HG03354 (cell line): ENCODE results near the gene MED9.
A peak's percentile ranks its signal among the peaks of the same experiment; 100 is the strongest.
"Not testable (repeated sequence)": the region's sequence is repeated elsewhere in the genome, so short reads cannot be mapped to it uniquely, and the experiment has no call there.

Experiments
- ATAC-seq: cut with Tn5 transposase; IDR thresholded peaks from one replicate; pipeline ENCODE4 v1.9.1; 2021; ENCODE audit warnings: mild to moderate bottlenecking; ENCODE audit not compliant: unreplicated experiment, poor library complexity, severe bottlenecking

Gene MED9, protein sequence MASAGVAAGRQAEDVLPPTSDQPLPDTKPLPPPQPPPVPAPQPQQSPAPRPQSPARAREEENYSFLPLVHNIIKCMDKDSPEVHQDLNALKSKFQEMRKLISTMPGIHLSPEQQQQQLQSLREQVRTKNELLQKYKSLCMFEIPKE

DNA sequence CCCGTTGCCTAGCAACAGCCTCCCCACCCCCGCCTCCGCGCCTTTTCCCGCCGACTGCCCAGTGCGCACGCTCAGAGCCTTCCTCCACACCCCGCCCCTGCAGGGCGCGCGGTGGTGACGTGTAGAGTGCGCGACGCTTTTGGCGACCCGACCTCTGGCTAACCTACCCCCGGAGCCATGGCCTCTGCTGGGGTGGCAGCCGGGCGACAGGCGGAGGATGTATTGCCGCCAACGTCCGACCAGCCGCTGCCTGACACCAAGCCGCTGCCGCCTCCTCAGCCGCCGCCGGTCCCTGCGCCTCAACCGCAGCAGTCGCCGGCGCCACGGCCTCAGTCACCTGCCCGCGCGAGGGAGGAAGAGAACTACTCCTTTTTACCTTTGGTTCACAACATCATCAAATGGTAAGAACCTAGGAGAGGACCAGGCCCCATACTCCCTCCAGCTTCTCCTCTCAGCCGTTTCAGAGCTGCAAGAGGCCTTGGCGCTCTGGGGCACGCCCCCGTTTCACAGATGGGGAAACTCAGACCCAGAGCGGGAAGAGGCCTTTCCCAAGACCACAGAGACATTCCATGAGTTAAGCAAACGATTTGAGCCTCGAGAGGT is at the start of gene MED9:
Gene MED9, plus strand, starts transcription at position 136 of the 603 bp plus-strand sequence. Its CDS starts 42 bp downstream, at position 178.
- peak; percentile 87 for ATAC-seq

DNA sequence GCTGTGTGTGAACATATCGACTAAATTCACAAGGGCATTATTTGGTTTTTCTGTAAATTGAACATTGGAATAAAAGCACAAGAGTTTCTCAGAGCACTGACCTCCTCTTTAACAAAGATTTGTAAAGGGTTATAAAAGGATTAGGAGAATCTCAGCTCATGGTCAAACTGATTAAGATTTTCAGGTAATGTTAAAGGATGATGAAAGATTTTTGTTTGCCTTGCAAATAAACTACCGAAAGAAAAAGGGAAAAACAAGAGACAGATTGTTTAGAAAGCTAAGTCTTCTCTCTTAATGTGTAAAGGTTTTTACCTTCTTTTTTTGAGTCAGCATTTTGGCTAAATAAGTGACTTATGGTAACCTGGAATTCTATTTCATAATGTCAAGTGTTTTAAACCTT is 47.6 kb upstream of the MED9 start:
- no peak for ATAC-seq

DNA sequence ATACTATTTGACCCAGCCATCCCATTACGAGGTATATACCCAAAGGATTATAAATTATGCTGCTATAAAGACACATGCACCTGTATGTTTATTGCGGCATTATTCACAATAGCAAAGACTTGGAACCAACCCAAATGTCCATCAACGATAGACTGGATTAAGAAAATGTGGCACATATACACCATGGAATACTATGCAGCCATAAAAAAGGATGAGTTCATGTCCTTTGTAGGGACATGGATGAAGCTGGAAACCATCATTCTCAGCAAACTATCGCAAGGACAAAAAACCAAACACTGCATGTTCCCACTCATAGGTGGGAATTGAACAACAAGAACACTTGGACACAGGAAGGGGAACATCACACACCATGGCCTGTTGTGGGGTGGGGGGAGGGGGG is 45.9 kb upstream of the MED9 start:
- ATAC-seq, result not testable (repeated sequence)

DNA sequence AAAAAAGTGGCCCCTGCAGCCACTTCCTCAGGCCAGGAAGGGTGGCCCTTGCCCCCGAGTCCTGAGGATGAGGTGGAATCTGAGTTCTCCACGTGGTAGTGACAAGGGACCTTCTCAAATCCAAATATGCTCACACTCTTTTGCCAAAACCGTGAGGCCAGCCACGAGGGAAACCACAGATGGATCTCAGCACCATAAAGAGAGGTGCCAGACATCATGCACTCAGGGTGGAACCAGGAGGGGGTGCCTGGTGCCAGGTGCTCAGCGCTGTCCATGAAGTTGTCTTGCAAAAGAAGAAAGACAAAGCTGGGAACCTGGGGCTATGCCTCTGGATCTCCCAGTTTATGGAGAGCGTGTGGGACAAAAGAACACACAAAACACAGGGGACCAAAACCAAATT is 45.2 kb upstream of the MED9 start:
- ATAC-seq, result no peak

DNA sequence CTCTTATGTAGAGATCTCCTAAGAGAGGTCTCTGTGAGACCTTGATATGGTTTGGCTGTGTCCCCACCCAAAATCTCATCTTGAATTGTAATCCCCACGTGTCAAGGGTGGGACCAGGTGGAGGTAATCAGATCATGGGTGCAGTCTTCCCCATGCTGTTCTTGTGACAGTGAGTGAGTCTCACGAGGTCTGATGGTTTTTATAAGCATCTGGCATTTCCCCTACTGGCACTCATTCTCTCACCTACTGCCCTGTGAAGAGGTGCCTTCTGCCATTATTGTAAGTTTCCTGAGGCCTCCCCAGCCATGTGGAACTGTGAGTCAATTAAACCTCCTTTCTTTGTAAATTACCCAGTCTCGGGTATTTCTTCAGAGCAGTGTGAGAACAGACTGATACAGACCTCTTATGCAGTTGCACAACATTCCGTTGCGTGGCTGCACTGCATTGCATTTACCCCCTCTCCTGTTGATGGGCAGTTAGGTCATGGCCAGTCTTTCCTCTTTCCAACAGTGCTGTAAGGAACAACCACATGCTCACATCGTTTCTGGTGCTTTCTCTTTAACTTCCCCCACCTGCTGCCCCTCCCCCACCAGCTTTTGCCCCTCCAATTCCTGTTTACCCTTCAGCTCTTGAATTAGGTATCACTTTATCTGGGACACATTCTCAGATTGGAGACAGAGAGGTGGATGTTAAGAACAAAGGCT is 43.6 kb upstream of the MED9 start:
- no peak for ATAC-seq

DNA sequence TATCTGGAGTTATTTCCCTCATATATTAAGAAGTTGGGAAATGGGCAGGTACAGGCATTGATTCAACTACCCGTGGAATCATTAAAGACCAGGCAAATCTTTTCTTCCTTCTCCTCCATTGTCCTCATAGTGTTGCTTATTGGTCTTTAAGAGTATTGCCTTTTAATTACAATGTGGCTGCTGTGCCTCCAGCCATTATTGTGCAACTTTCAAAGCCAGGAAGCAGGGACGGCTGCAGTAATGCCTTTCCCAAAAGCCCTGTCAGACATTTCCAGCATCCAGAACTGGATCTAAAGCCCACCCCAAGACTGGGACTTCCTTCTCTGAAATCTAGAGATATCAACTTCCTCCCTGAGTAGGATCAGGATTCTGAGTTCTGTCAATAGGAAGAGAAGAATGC is 42.3 kb upstream of the MED9 start:
- ATAC-seq, result no peak

DNA sequence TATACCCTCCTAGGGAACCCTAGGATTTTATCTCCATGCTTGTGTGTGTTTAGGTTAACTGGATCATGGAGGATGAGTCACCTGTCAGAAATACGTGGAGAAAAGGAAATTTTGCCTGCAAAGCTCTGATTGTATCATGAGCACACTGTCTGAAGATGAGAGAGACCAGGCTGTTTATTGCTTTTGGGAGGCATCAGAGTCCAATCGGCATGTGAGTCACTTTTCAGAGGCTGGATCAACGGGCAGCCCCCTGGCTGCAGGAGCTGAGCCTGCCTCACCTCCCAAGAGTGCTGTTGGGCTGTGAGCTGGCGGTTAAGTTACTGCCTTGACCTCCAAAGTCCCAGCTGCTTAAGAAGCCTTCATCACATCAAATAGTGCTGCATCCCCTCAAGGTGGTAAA is 41.5 kb upstream of the MED9 start:
- ATAC-seq, result no peak

DNA sequence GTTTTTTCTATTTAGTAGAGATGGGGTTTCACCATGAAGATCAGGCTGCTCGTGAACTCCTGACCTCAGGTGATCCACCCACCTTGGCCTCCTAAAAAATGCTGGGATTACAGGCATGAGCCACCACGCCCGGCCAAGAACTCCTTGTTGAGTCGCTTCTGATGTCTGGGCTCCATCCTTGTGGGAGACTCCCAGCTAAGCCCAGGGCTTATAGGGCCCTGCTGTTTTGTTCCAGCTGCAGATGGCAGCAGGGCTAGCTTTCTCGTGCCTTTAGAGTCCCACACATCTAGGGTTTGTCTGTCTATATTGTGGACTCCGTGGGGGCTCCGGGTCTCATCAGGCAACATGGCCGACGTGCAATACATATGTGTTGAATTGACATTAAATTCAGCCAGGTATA is 39.3 kb upstream of the MED9 start:
- ATAC-seq, result no peak

DNA sequence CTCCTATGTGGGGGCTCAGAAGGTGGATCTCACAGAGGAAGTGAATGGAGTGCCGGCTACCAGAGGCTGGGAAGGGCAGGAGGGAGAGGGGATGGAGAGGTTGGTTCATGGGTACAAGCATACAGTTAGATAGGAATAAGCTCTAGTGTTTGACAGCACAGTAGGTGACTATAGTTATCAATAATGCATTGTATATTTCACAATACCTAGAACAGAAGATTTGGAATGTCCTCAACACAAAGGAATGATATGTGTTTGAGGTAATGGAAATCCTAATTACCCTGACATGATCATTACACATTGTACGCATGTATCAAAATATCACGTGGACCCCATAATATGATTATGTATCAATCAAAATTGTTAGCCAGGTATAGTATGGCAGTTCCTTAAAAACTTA is 38.9 kb upstream of the MED9 start:
- ATAC-seq, result no peak

DNA sequence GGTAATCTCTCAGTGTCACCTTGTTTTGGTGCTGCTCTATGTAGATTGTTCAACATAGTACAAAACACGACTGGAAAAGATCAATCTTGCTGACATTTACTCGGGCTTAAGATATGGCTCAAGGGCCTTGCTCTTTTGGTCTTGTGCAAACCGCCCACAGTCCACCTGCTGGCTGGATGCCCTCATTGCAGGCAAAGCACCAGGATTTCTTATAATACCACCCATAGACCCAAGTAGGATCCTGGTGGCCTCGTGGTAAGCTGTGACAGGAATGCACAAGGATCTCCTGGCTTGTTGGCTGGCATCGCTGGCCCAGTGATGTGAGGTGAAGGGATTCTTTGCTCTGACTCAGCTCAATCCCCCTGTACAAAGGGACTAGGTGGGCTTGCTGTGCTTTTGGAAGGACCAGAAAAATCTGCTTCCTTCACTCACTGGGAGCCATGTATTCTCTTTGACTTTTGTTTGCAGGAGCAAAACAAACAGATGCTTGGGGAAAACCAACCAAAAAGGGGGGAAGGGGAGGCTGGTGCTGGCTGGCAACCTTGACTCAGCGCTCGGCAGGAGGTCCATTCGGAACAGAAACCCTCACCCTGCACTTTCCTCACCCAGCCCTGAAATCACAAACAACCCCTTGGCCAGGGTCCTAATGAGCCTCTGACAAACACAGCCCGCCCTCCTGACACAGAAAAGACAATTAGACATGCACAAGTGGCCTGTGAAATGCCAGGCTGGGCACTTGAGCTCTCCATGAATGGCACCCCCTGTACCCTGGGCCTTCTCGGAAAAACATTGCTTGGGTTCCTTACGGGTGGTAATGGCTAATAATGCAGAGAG is 36.6 kb upstream of the MED9 start:
- ATAC-seq, result peak; percentile 47

DNA sequence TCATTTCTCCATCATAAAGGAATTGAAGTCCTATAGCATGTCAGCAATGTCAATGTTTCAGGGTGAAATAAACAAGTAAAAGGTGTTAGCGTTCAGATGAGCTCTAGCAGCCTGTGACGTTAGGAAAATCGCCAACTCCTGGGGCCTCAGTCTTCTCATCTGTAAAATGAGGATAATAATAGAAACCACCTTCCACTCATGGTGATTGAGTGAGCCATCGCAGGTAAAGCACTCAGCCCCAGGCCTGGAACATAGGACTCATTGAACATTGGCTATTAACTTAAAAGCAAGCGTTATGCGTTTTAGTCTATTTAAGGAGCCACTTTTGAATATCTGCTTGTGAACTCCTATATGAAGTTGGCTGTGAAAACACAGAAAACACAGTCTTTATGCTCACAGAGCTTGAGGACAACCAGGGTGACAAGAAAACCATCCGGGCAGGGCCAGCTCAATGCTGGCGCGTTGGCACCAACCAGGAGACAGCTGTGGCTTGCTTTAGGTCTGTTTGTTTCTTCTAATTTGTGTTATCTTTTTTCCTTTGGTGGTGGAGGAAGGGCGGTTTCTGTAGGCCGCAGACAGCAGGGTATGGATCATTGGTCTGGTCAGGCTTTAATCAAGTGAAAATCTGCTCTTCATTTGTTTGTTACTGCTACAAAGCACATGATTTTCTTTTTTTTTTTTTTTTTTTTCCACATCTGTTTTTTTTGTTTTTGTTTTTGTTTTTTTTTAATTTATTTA is 35.7 kb upstream of the MED9 start:
- ATAC-seq, result no peak

DNA sequence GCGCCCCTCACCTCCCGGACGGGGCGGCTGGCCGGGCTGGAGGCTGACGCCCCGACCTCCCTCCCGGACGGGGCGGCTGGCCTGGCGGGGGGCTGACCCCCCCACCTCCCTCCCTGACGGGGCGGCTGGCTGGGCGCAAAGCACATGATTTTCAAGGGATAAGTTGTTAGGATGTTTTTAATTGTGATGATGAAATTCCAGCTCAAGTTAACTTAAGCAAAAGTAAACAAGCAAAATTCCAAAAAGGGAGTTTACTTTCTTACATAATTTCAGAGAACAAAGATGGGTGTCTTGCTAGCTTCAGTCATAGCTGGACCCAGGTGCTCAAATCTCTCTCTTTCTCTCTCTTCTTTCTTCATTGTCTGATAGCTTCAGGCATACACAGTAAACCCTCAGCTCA is 33.6 kb upstream of the MED9 start:
- ATAC-seq, result no peak

DNA sequence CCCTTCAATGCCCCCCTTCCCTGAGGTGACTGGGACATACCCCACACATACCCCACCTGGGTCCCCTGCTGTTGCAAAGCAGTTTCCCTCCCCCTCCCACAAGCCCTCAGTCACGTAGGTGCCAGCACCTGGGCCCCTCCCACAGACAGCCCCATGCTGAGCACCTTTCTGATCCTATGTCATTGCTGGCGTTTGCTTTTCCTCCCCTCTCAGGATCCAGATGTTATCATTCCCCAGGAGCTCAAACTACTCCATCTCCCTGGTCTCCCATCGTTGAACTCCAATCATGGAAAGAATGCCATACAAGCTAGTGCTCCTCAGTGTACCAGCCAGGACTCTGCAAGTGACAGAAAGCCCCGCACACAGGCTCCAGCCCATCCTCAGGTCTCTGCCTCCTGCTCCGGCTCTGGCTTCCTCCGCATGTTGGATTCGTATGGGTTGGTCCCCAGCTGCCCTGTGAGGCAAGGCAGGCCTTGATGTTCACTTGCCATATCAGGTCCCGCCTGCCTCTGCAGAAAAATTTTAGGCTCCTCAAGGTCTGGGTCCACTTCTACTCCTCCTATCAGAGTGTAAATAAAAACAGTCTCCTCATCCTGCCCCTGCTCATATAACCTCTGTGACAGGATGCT is 31.4 kb upstream of the MED9 start:
- ATAC-seq, result no peak

DNA sequence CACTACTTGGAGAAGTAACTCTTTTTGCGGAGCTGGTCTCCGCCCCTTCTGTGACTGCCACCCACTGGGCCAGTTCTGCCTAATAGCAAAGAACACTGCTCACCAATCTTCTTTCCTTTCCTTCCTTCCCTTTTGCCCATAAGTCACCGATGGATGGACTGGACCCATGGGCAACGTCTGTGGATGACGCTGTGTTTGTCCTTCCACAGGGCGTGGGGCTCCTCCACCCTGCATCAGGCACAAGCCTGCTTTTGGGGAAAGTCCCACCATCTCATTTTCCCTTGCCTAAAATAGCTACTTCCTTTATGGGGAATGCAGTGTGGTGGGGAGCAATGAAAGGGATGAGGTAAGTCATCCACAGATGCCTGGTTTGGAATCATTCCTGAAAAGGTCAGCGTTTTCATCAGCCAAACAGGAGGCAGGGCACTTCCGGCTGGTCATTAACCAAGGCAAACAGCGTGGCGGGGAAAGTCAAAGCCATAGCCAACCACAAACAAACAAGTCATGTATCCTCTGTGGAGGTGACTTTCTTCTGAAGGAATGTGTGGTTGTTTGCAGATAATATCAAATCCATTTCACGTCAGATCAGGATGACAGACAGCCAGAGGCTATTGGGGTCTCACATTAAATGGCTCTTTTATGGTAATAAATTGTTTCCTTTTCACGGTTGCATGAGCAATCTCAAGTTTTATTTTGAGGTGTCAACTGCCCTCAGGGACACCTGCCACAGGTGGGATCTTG is 30.7 kb upstream of the MED9 start:
- ATAC-seq, result no peak

DNA sequence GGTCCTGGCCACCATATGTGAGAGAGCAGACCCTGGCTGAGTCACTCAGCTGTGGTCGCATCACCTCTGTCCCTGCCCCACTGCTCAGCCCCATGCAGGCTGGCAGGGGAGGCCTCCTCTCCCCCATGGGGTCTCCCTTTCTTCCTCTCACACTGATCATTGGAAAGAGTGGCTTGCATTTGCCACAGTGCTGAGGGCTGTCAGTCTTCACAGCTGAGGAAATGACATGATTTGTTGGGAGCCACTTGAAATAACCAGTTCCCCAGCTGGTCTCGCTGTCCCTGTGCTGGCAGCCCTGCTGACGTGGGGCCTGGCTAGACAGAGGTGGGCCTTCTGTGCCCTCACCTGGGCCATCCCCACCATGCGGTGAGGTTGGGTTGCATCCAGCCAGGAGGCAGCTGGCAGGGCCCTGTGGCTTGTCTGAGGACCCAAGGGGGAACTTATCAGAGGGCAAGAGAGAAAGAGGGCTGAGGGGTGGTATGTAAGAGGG is 30.1 kb upstream of the MED9 start:
- no peak for ATAC-seq

DNA sequence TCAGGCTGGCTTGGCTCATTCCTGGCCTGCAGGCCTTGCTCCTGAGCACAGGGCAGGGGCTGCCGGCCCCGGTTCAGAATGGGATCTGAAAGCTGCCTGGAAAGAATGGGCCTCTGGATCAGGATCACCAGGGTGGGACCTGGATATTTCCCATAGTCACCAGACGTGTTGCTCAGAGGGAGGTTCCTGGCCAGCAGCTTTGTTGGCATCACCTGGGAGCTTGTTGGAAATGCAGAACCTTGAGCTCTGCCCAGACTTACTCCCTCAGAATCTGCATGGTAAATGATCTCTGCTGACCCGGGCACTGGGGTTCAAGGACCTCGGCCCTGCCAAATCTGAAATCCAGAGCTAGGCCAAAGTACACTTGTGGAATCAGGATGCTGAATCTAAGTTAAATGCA is 29.5 kb upstream of the MED9 start:
- ATAC-seq, result no peak

DNA sequence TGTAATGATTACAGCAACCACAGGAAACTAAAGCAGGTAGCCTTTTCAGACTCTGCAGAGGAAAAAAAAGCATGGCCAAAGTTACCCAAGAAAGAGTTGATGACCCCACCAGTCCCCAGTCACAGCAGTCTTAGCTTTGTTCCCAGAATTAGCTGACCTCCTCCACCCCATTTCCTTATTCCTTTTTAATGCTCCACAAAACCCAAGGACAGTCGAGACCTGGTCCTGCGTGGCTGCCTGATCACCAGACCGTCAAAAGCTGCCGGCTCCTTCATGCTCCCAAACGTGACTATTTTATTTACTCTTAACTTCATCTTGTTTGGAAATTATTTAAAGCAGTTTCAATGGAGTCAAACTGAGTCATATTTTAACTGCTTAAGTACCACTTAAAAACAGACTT is 28.7 kb upstream of the MED9 start:
- no peak for ATAC-seq

DNA sequence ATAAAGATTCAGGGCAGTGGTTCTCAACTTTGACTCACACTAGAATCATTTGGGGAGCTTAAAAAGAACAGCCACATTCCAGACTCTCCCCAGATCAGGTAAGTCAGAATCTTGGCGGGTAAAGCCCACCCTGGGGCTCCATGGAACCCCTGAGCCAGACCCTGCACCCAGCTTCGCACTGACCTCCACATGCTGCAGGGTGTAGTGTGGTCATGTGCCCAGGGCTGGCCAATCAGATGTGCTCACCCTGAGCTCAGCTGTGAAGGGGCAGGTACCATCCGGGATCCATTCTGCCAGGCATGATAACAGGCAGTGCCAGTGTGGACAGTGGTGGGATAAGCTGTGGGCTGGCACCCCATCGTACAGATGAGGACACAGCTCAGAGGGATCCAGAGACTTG is 28.1 kb upstream of the MED9 start:
- no peak for ATAC-seq

DNA sequence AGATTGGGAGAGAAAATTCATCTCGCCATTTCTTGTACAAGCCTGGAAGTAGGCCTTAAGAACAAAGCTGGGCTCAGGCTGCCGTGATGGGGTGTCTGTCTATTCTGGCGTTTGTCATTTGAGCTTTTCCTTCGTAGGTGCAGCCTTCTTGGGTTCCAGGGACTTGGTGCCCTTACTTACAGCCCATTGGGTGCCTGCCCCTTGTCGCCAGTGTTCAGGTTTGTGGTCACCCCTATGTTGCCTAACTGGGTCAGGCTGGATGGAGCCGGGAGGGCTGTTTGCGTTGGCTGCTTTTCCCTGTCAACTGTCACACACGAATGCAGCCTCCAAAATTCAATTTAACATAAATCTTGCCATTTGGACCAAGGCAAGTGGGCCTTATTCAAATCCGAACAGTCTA is 23.7 kb upstream of the MED9 start:
- no peak for ATAC-seq
